OCI-LY1 (cell line): ENCODE data around the gene OR4K14.

Experiments used
- H2AFZ ChIP-seq: fragments of 200-600 bp; sonication (generic), shearing (Covaris generic); 2 replicates; pipeline ENCODE4 v1.6.0; 2014; ENCODE audit warnings: antibody characterized with exemption, mild to moderate bottlenecking, low read length
- H3F3A ChIP-seq: fragments of 200-600 bp; sonication (generic), shearing (Covaris generic); 2 replicates; pipeline ENCODE4 v1.6.0; 2014; ENCODE audit warnings: mild to moderate bottlenecking, antibody characterized with exemption, low read length, moderate library complexity; ENCODE audit not compliant: insufficient read depth
- H3K27ac ChIP-seq: fragments of 200-600 bp; sonication (generic); 2 replicates; pipeline ENCODE4 v1.5.1; 2014; ENCODE audit warnings: low read length, mixed run types, mild to moderate bottlenecking, low read depth; ENCODE audit not compliant: poor library complexity, severe bottlenecking
- H3K27me3 ChIP-seq: fragments of 200-600 bp; sonication (generic); 2 replicates; pipeline ENCODE4 v1.6.0; 2014; ENCODE audit warnings: antibody characterized with exemption, mild to moderate bottlenecking, low read length, moderate library complexity; ENCODE audit not compliant: insufficient read depth
- H3K36me3 ChIP-seq: fragments of 200-600 bp; sonication (generic); 2 replicates; pipeline ENCODE4 v1.6.1; 2014; ENCODE audit warnings: mild to moderate bottlenecking, antibody characterized with exemption, low read length, moderate library complexity, mixed read lengths; ENCODE audit not compliant: insufficient read depth
- H3K4me1 ChIP-seq: fragments of 200-600 bp; sonication (generic); 2 replicates; pipeline ENCODE4 v1.5.1; 2014; ENCODE audit warnings: mild to moderate bottlenecking, low read length, moderate library complexity; ENCODE audit not compliant: insufficient read depth, severe bottlenecking
- H3K4me2 ChIP-seq: fragments of 200-600 bp; sonication (generic), shearing (Covaris generic); 2 replicates; pipeline ENCODE4 v1.6.1; 2014; ENCODE audit warnings: low read length
- H3K4me3 ChIP-seq: fragments of 200-600 bp; sonication (generic); 2 replicates; pipeline ENCODE4 v1.5.1; 2014; ENCODE audit warnings: low read length, low read depth, mild to moderate bottlenecking, mixed read lengths; ENCODE audit not compliant: poor library complexity, severe bottlenecking
- H3K79me2 ChIP-seq: fragments of 200-600 bp; shearing (Covaris generic); 2 replicates; pipeline ENCODE4 v1.6.1; 2016; ENCODE audit warnings: mixed run types, low read length, mixed read lengths; ENCODE audit not compliant: insufficient read depth
- H3K9ac ChIP-seq: fragments of 200-600 bp; sonication (generic), shearing (Covaris generic); 2 replicates; pipeline ENCODE4 v1.6.1; 2014; ENCODE audit warnings: mild to moderate bottlenecking, low read length, mixed read lengths
- H3K9me2 ChIP-seq: fragments of 200-600 bp; sonication (generic), shearing (Covaris generic); 2 replicates; pipeline ENCODE4 v1.6.1; 2014; ENCODE audit warnings: low read depth, mild to moderate bottlenecking, low read length, mixed read lengths
- H3K9me3 ChIP-seq: fragments of 200-600 bp; shearing (Covaris generic); 2 replicates; pipeline ENCODE4 v1.6.1; 2014; ENCODE audit warnings: low read length, mixed read lengths
- H4K20me1 ChIP-seq: fragments of 200-600 bp; sonication (generic), shearing (Covaris generic); 2 replicates; pipeline ENCODE4 v1.6.0; 2016; ENCODE audit warnings: mild to moderate bottlenecking, low read length; ENCODE audit not compliant: insufficient read depth
- EZH2 ChIP-seq: fragments of 200-600 bp; sonication (generic), shearing (Covaris generic); IDR thresholded peaks from 2 replicates; pipeline ENCODE4 v1.8.0; 2017; ENCODE audit warnings: borderline replicate concordance, mixed run types, mild to moderate bottlenecking, antibody characterized with exemption, low read length, moderate library complexity, mixed read lengths
- TF ChIP-seq, protein P1 (sequence below): fragments of 200-600 bp; sonication (generic), shearing (Covaris generic); IDR thresholded peaks from 2 replicates; pipeline ENCODE4 v1.5.1; 2017; ENCODE audit warnings: mild to moderate bottlenecking, antibody characterized with exemption, low read length, moderate library complexity, mixed read lengths

The OR4K14 gene

DNA sequence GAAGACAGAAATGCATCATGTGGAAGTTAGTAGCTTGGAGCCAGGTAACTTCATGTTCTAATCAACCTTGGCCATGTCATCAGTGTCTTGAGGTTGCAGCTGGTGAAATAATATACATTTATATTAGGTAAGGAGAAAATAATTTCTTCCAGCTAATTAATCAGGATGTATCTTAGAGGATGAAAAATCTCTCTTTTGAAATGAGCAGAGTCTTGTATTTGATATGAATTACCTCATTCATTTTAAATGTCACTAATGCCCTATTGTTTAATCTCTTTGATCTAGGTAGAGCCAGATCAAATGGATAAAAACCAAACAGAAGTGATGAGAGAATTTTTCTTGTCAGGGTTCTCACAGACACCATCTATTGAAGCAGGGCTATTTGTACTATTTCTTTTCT, 17.2 kb downstream of the OR4K14 start, which contains the start of gene OR4Q2:
TSS of gene OR4Q2 (plus strand) at position 301 of the 400 bp plus-strand sequence.
- H3K9me3 ChIP-seq, result no peaks in the 10 kb centered on the region
- no peak within 1 kb of the TSS for H3K9ac ChIP-seq
- no peaks in the 10 kb centered on the region for H3K9me2 ChIP-seq
- no peak within 1 kb of the TSS for H3K4me3 ChIP-seq
- H3K27me3 ChIP-seq, result no peaks in the 10 kb centered on the region
- H3F3A ChIP-seq, result no peaks in the 10 kb centered on the region
- no peaks in the 10 kb centered on the region for H3K4me1 ChIP-seq
- no peak within 1 kb of the TSS for H2AFZ ChIP-seq
- no peaks in the 10 kb centered on the region for H4K20me1 ChIP-seq
- no peak for TF ChIP-seq EZH2
- TF ChIP-seq, protein P1, sequence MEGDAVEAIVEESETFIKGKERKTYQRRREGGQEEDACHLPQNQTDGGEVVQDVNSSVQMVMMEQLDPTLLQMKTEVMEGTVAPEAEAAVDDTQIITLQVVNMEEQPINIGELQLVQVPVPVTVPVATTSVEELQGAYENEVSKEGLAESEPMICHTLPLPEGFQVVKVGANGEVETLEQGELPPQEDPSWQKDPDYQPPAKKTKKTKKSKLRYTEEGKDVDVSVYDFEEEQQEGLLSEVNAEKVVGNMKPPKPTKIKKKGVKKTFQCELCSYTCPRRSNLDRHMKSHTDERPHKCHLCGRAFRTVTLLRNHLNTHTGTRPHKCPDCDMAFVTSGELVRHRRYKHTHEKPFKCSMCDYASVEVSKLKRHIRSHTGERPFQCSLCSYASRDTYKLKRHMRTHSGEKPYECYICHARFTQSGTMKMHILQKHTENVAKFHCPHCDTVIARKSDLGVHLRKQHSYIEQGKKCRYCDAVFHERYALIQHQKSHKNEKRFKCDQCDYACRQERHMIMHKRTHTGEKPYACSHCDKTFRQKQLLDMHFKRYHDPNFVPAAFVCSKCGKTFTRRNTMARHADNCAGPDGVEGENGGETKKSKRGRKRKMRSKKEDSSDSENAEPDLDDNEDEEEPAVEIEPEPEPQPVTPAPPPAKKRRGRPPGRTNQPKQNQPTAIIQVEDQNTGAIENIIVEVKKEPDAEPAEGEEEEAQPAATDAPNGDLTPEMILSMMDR, result no peak
- H3K36me3 ChIP-seq, result no peaks in the 10 kb centered on the region
- H3K4me2 ChIP-seq, result no peak within 1 kb of the TSS
- no peak within 1 kb of the TSS for H3K27ac ChIP-seq
- no peaks in the 10 kb centered on the region for H3K79me2 ChIP-seq

DNA sequence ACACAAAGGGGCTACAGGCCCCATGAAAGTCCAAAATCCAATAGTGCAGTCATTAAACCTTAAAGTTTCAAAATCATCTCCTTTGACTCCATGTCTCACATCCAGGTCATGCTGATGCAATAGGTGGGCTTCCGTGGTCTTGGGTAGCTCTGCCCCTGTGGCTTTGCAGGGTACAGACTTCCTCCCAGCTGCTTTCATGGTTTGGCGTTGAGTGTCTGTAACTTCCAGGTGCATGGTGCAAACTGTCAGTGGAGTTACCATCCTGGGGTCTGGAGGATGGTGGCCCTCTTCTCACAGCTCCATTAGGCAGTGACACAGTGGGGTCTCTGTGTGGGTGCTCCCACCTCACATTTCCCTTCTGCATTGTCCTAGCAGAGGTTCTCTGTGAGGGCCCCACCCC, 25.7 kb downstream of the OR4K14 start:
- Histone ChIP-seq H3K9ac (no peak overlapping the region), H3K4me1 (no peaks in the 10 kb centered on the region), H4K20me1 (no peaks in the 10 kb centered on the region), H3K27ac (no peak overlapping the region), H3K9me2 (no peaks in the 10 kb centered on the region), H3K4me2 (no peak overlapping the region), H2AFZ (no peak overlapping the region), H3K36me3 (no peaks in the 10 kb centered on the region), H3F3A (no peaks in the 10 kb centered on the region), H3K79me2 (no peaks in the 10 kb centered on the region), H3K9me3 (no peaks in the 10 kb centered on the region), H3K4me3 (no peak overlapping the region), H3K27me3 (no peaks in the 10 kb centered on the region)
- no peak for TF ChIP-seq EZH2
- TF ChIP-seq, protein P1, result no peak

GRCh38 chr14:19975291-19975690, 43.8 kb downstream of the OR4K14 start, which contains the start of gene OR4K15:
TSS of gene OR4K15 (plus strand) at chr14:19975591. CDS start at chr14:19975591, 0 bp downstream.
- Histone ChIP-seq H2AFZ (no peak within 1 kb of the TSS), H3K9me2 (no peaks in the 10 kb centered on the region), H3K9ac (no peak within 1 kb of the TSS), H3K27ac (no peak within 1 kb of the TSS), H3K79me2 (no peaks in the 10 kb centered on the region), H3K4me2 (no peak within 1 kb of the TSS), H4K20me1 (no peaks in the 10 kb centered on the region), H3K4me1 (no peaks in the 10 kb centered on the region), H3K4me3 (no peak within 1 kb of the TSS), H3F3A (no peaks in the 10 kb centered on the region), H3K36me3 (no peaks in the 10 kb centered on the region), H3K27me3 (no peaks in the 10 kb centered on the region), H3K9me3 (no peaks in the 10 kb centered on the region)
- TF ChIP-seq, protein P1, result no peak
- TF ChIP-seq EZH2, result no peak
